Fibroblast of lung (primary cell): ENCODE measurements around the gene NKD2.

Source experiments
- EZH2 ChIP-seq: IDR thresholded peaks from 2 replicates; pipeline ENCODE4 v1.5.1; 2012; ENCODE audit warnings: low read length, control low read depth, mild to moderate bottlenecking; ENCODE audit errors: missing control alignments
- TF ChIP-seq, protein P1 (sequence below), 2 donors: IDR thresholded peaks in 1 of 2; conservative IDR thresholded peaks in 1 of 2; 1 replicate in 1 of 2; 2 replicates in 1 of 2; pipeline ENCODE4 v1.5.1; 2011 to 2012; ENCODE audit warnings: low read length in 2 of 2, control low read depth in 1 of 2, inconsistent platforms in 1 of 2, low read depth in 1 of 2, mild to moderate bottlenecking in 1 of 2

DNA sequence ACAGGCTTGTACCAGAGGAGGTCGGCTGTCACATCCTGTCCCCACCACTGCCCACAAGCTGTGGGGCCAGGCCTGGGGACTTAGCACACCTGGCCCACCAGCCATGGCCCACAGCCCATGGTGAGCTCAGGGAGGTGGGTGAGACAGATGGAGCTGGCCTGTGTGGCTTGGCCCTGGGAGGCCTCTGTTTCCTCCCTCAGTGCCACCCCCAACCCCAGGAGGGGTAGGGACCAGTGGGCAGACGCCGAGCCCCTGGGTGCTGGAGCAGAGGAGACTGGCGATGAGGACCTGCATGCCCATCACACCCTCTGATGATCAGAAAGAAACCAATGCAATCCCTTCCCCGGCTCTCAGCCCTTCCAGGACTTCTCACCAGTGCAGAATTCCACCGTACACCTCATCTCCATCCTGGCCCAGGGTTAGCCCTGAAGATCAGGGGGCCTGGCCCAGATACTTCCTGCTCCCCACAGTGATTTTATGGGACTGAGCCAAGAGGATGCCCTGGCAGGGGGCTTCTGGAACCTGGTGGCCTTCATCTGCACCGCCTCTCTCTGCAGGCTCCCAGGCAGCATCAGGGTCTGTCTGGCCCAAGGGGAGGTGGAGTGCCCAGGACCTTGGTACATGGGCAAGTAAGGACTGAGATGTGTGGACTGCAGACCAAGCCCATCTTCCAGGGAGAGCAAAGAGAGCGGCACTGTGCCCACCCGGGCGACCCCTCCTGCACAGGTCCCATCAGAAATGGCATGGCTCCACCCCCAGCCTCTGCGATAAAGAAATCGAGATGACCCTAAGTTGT, 16.9 kb upstream of the NKD2 start:
- TF ChIP-seq, protein P1, sequence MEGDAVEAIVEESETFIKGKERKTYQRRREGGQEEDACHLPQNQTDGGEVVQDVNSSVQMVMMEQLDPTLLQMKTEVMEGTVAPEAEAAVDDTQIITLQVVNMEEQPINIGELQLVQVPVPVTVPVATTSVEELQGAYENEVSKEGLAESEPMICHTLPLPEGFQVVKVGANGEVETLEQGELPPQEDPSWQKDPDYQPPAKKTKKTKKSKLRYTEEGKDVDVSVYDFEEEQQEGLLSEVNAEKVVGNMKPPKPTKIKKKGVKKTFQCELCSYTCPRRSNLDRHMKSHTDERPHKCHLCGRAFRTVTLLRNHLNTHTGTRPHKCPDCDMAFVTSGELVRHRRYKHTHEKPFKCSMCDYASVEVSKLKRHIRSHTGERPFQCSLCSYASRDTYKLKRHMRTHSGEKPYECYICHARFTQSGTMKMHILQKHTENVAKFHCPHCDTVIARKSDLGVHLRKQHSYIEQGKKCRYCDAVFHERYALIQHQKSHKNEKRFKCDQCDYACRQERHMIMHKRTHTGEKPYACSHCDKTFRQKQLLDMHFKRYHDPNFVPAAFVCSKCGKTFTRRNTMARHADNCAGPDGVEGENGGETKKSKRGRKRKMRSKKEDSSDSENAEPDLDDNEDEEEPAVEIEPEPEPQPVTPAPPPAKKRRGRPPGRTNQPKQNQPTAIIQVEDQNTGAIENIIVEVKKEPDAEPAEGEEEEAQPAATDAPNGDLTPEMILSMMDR (conservative IDR thresholded peaks at IDR 0.05 in 1 of 2, IDR thresholded peaks at IDR 0.05 in 1 of 2; ENCODE audit: low read depth in 1 of 2, low read length in 2 of 2) = no peak
- no peak for TF ChIP-seq EZH2
